Lower lobe of right lung (tissue), 2 donors: Measurements from ENCODE around the gene AFM. TPM values are rescaled to one million over a fixed set of nuclear protein-coding genes. Genes with fewer than 3 reads are reported as not detected.

Experiments used
- ATAC-seq, 2 donors: fragments of 200-7000 bp; cut with Tn5 transposase; one replicate each; pipeline ENCODE4 v1.9.1; 2020 to 2022; ENCODE audit warnings: mild to moderate bottlenecking in 2 of 2, moderate library complexity in 2 of 2
- DNase-seq: peaks from one replicate; pipeline ENCODE4 v3.0.0-alpha.2; 2020
- H3K27ac ChIP-seq: fragments of 200-600 bp; one replicate; pipeline ENCODE4 v1.8.0; 2022
- H3K27me3 ChIP-seq: fragments of 200-600 bp; one replicate; pipeline ENCODE4 v1.8.0; 2022; ENCODE audit warnings: low read depth
- H3K36me3 ChIP-seq: fragments of 200-600 bp; one replicate; pipeline ENCODE4 v1.8.0; 2022; ENCODE audit warnings: mild to moderate bottlenecking
- H3K4me1 ChIP-seq: fragments of 200-600 bp; one replicate; pipeline ENCODE4 v1.8.0; 2022
- H3K4me3 ChIP-seq: fragments of 200-600 bp; one replicate; pipeline ENCODE4 v1.8.0; 2022; ENCODE audit warnings: mild to moderate bottlenecking
- H3K9me3 ChIP-seq: fragments of 200-600 bp; one replicate; pipeline ENCODE4 v1.8.0; 2022
- intact Hi-C: fragments of 100-400 bp; cut with DNase I; formaldehyde crosslinking; loops from one replicate; pipeline ENCODE4 v1.11.0; 2022
- total RNA-seq: library from RNA; stranded (reverse); fragmentation: NEBNext Ultra II Directional; extraction: Animal tissue kit (Norgen Biotek cat#: 25700); gene quantifications from one replicate; pipeline ENCODE4 v1.2.1, GENCODE V29; 2021
- TF ChIP-seq, protein P1 (sequence below): fragments of 200-600 bp; IDR thresholded peaks from one replicate; pipeline ENCODE4 v1.8.0; 2022; ENCODE audit warnings: antibody characterized with exemption, mild to moderate bottlenecking
- donor health status: DM: no; HTN: yes; CAD: no; lungs with severe emphysema.

AFM gene
- total RNA-seq, 1 donor from 2014 or later, result not detected

DNA sequence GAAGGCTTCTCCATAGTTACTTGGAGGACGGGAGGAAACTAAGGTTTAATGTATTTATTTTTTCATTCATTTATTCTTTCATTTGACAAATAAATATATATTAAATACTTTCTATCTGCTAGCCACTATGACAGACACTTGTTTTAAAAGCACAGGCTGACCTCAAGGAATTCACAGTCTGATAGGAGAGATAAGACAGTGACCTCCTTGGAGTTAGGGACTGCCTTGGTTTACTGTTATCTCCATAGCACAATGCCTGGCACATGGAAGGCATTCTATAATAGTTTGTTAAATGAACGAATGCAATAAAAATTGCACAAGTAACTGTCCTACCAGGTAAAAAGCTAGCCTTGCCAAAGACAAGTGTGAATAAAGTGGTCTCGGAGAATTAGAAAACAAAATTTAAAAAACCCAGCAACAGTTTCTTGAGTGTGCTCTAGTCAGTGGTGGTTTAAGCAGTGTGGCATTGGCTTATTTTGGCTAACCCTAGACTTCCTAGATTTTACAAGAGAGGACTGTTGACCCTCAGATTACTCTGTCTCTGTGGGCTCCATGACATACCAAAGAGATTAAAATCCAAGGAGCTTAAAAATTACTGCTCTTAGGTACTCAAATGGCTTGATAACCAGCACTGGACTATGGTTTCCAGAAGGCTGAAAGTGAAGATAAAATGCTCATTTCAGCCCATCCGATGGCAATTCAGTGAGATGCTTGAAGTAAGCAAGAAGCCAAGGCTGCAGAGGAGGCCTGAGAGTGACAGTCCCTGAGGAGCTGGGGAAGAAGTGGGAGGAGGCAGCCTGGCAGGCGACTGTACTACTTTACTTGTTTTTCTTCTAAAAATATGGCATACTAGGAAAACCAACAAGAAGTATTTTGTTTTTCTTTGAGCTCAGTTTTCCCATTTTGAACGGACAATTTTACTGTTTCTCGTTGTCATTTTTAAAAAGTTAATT, 35.9 kb upstream of the AFM start:
- DNase-seq (no peak), ATAC-seq (no peak)
- intact Hi-C loops, result no loop called here
- H3K9me3 ChIP-seq, result no peaks in the 10 kb centered on the region
- no peak overlapping the region for H3K4me3 ChIP-seq
- H3K36me3 ChIP-seq, result no peaks in the 10 kb centered on the region
- TF ChIP-seq, protein P1, sequence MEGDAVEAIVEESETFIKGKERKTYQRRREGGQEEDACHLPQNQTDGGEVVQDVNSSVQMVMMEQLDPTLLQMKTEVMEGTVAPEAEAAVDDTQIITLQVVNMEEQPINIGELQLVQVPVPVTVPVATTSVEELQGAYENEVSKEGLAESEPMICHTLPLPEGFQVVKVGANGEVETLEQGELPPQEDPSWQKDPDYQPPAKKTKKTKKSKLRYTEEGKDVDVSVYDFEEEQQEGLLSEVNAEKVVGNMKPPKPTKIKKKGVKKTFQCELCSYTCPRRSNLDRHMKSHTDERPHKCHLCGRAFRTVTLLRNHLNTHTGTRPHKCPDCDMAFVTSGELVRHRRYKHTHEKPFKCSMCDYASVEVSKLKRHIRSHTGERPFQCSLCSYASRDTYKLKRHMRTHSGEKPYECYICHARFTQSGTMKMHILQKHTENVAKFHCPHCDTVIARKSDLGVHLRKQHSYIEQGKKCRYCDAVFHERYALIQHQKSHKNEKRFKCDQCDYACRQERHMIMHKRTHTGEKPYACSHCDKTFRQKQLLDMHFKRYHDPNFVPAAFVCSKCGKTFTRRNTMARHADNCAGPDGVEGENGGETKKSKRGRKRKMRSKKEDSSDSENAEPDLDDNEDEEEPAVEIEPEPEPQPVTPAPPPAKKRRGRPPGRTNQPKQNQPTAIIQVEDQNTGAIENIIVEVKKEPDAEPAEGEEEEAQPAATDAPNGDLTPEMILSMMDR, result no peak
- H3K27me3 ChIP-seq, result no peaks in the 10 kb centered on the region
- no peaks in the 10 kb centered on the region for H3K4me1 ChIP-seq
- no peak overlapping the region for H3K27ac ChIP-seq

DNA sequence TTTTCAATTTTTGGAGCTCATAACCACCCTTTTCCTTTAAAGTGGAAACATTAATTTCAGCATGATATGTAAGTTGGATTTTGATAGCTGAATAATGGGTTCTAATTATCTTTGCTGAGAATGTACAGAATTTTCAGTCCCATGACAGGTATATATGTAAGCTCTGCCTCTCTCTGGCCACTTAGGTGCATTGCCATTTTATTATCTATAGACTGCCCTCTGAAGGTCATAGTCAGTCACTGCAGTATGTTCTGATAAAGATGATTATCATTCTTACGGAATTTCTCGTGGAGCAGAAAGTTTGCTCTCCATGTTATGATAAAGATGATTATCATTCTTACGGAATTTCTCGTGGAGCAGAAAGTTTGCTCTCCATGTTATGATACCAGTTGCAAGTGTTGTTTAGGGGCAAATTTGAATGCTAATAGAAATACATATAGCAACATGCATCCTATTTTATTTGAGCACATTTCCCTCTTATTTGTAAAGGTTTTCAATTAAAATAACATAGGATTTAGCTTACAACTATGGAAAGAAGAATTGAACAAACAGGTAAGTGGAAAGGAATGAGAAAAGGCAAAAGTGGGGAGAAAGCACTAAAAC, 35.1 kb upstream of the AFM start:
- intact Hi-C loops, result no loop called here

DNA sequence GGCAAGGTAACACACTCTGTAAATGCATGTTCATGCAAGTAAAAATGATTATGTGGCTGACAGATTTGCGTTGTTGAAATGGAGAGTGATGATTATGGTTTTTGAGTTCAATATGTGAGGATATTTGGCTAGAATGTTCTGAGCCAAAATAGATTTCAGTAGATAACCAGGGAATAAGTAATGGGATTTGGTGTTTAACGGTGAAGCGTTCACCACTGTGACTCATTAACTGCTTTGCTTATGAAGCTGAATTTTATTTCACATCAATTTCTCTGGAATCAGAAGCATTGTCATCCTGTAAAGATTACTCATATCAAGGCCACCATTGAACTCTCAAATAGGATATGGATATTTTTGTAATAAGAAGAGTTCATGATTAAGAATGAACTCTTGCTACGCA, 33.9 kb upstream of the AFM start:
- intact Hi-C loops, result no loop called here
- no peak for DNase-seq
- TF ChIP-seq, protein P1, result no peak
- ATAC-seq, result no peak
- Histone ChIP-seq H3K9me3 (no peaks in the 10 kb centered on the region), H3K27ac (no peak overlapping the region), H3K4me3 (no peak overlapping the region), H3K36me3 (no peaks in the 10 kb centered on the region), H3K4me1 (no peaks in the 10 kb centered on the region), H3K27me3 (no peaks in the 10 kb centered on the region)

More for the DNA sequence above, 35.1 kb upstream of the AFM start:
- peak; percentile 81 to 84 for ATAC-seq
- no peaks in the 10 kb centered on the region for H3K36me3 ChIP-seq
- no peaks in the 10 kb centered on the region for H3K9me3 ChIP-seq
- no peak for DNase-seq
- no peak overlapping the region for H3K4me3 ChIP-seq
- TF ChIP-seq, protein P1, result peak; percentile 67
- H3K27ac ChIP-seq, result no peak overlapping the region
- no peaks in the 10 kb centered on the region for H3K4me1 ChIP-seq
- H3K27me3 ChIP-seq, result no peaks in the 10 kb centered on the region

DNA sequence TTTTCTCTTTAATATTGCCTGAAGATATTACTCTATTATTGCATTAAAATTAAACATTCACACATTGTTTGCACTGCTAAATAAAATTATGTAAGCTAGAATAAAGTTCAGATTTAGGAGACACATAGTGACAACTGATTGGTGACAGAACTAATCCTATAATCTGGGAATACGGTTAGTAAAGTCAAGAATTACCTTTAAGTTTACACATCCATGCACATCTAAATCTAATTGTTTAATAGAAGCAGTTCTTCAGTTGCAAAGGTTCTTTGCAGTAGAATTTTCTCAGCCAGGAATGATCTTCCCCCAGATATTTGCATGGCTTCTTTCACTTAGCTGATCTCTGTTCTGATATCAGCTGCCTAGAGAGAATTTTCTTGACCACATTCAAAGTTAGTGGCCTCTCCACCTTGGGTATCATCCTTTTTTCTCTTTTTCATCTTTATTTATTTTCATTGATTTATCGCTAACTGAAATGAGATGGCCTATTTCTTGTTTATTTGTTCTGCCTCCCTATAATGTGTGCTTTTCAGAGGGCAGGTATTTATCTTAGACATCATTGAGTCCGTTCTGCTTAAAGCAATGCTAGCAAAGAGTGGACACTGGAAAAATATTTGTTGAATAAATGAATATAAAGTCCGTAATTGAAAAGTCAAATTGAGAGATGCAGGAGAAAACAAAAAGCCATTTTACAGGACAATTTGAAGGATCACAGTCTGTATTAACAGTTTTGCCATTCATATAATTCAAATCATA, 32.9 kb upstream of the AFM start:
- Histone ChIP-seq H3K36me3 (no peaks in the 10 kb centered on the region), H3K27me3 (no peaks in the 10 kb centered on the region), H3K27ac (no peak overlapping the region), H3K4me1 (no peaks in the 10 kb centered on the region), H3K4me3 (no peak overlapping the region), H3K9me3 (no peaks in the 10 kb centered on the region)
- DNase-seq, result no peak
- no peak for ATAC-seq
- intact Hi-C loops, result no loop called here
- TF ChIP-seq, protein P1, result no peak

DNA sequence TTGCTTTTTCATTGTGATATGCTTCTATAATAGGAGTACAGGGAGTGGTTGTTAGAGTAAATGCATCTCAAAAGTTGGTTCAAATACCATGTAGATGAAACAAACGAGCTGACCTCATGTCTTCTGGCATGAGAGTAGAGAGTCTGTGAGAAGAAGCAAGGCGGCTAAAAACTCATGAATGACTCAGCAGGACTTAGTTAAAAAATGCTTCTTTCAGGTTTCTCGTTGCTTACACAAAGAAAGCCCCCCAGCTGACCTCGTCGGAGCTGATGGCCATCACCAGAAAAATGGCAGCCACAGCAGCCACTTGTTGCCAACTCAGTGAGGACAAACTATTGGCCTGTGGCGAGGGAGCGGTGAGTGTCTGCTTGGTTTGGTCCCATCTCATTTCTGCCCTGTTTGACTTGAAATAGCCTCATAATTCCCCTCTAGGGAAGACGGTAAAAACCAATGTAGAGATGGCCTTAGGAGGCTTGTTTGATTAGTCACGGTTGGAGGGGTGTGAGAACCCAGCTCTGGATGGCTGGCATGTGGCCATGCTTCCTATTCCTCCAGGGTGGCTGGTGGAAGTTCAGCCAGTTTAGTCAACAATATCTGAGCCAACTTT, 31.0 kb upstream of the AFM start:
- intact Hi-C loops, result no loop called here
- TF ChIP-seq, protein P1, result no peak
- ATAC-seq, result no peak

More for the DNA sequence above, 31.0 kb upstream of the AFM start:
- no peaks in the 10 kb centered on the region for H3K4me1 ChIP-seq
- H3K4me3 ChIP-seq, result no peak overlapping the region
- no peaks in the 10 kb centered on the region for H3K27me3 ChIP-seq
- no peak for DNase-seq
- H3K9me3 ChIP-seq, result no peaks in the 10 kb centered on the region
- no peaks in the 10 kb centered on the region for H3K36me3 ChIP-seq
- H3K27ac ChIP-seq, result no peak overlapping the region
